GM21723 (cell line): Measurements from ENCODE around the gene POU2F2.
"Not testable (repeated sequence)": the region's sequence is repeated elsewhere in the genome, so short reads cannot be mapped to it uniquely, and the experiment has no call there.

Experiments used
- ATAC-seq: cut with Tn5 transposase; IDR thresholded peaks from one replicate; pipeline ENCODE4 v1.9.1; 2021; ENCODE audit warnings: mild to moderate bottlenecking, moderate library complexity; ENCODE audit not compliant: unreplicated experiment

Gene POU2F2

DNA sequence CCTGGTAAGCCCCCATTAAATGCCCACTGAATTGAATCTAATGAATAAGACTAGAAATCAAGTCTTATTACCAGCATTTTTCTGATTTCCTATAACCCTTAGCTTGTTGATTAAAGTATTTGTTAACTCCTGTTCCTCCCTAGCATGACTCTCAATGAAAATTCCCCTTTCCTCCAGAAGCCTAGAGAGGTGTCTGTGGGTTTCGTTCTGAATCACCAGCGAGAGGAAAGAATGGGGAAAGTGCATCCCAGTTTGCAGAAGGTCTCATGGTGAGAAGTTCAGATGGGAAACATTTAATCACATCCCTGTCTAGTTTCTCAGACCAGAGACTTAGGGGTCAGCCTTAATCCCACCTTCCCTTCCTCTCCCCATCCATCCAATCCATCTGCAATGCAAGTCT is 26.9 kb downstream of the POU2F2 start:
- no peak for ATAC-seq

DNA sequence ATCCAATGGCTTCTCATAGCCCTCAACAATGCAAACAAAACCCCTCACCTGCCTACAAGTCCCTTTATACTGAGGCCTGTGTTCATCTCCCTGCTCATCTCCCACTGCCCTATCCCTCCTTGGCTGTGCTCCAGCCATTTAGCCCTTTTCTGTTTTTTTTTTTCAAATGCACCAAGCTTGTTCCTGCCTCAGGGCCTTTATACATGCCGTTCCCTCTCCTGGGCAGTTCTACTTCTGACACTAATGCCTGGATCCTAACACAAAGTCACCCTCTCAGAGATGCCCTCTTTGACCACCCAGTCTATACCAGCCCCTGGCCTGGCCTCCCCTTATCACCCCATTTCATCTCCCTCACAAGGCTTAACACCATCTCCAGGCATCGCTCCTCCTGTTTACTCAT is 29.4 kb downstream of the POU2F2 start:
- no peak for ATAC-seq

DNA sequence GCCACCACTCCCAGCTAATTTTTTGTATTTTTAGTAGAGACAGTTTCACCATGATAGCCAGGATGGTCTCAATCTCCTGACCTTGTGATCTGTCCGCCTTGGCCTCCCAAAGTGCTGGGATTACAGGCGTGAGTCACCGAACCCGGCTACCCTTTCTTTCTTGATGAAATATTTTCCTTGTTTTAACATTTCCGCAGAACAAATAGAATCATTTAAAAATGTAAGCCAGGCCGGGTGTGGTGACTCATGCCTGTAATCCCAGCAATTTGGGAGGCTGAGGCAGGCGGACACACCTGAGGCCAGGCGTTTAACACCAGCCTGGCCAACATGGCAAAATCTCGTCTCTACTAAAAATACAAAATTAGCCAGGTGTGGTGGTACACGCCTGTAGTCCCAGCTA is 32.0 kb downstream of the POU2F2 start:
- not testable (repeated sequence) for ATAC-seq

DNA sequence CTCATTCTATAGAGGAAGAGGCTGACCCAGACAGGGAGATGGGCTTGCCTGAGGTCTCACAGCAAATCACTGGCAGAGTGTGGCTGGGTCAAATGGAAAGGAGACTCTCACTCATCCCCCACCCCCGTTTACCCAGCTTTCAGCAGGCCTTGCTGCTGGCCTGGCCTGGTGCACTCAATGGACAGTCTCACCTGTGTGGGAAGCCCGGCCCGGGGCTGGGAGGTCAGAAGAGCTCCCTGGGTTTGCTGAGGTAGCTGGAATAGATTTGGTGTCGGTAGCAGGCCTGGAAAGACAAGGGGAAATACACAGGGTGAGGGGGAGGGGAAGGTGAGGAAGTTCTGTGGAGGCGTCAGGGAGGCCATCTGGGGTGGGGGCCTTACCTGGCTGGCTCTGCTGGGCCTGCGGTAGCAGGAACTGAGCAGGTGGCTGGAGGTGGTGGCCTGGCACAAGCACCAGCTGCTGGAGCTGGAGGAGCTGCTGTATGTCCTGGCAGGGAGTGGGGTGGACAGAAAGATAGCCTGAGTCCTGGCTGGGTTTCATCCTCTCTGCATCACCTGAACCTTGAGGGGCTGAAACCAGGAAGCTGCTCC is 32.8 kb downstream of the POU2F2 start:
- ATAC-seq, result no peak

DNA sequence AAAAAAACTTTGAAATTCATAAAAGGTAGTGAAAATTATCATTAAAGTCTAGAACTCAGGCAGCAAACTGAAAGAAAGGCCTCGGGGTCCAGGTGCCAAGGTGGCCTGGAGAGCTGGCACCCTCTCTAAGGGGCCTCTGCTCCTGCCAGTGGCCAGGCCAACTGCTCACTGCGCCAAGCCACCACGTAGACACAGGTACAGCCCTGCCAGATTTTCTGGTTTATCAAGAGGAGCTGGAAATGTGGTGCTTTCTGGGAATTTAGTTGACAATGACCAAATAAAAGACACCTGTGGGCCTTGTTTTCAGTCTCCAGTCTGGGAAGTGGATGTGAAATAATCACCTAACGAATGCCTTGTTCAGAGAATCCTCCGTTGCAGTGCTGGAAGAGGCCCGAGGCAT is 33.5 kb downstream of the POU2F2 start:
- ATAC-seq, result no peak

DNA sequence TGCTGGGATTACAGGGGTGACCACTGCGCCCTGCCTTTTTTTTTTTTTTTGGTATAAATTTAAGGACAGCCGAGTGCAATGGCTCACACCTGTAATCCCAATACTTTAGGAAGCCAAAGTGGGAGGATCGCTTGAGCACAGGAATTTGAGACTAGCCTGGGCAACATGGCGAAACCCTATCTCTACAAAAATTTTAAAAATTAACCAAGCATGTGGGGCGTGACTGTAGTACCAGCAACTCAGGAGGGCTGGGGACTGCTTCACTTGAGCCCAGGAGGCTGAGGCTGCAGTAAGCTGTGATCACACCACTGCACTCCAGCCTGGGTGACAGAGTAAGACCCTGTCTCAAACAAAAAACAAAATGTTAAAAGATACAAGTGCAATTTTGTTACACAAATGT is 34.8 kb downstream of the POU2F2 start:
- no peak for ATAC-seq

DNA sequence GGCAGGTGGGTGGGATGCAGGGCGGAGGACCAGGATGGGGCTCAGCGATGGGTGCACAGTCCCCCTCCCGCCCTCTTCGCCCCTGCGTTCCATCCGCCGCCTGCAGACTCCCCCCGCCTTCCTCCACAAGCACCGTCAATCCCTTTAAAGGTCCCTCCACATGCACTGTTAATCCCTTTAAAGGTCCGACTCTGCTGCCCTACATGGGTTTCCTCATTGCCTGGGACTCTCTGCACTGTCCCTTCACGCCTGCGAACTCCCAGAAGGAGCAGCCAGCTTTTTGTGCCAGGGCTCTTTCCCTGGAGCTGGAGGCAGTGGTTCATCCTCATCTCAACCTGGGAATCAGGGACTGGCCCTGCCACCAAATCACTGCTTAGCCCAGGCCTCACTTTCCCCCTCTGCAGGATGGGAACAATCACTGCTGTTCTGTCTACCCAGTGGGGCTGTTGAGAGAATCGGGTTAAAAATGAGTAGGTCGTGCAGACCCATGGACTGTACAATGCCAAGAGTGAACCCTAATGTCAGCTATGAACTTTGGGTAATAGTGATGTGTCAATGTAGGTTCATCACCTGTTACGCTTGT is 35.9 kb downstream of the POU2F2 start:
- no peak for ATAC-seq

DNA sequence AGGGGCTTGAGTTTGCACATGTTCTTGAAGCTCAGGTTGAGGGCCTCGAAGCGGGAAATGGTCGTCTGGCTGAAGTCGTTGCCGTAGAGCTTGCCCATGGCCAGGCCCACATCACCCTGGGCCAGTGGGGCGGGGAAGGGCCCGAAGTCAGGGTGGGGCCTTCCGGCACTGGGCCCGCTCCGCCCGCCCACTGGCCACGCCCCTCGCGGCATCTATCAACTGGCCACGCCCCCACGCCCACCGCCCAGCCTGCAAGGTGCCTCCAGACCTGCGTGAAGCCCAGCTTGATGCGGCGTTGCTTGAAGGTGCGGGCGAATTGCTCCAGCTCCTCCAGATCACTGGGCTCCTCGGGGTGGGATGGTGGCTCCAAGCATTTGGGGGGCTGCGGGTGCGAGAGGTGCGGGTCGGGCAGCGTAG is 36.4 kb downstream of the POU2F2 start:
- no peak for ATAC-seq

DNA sequence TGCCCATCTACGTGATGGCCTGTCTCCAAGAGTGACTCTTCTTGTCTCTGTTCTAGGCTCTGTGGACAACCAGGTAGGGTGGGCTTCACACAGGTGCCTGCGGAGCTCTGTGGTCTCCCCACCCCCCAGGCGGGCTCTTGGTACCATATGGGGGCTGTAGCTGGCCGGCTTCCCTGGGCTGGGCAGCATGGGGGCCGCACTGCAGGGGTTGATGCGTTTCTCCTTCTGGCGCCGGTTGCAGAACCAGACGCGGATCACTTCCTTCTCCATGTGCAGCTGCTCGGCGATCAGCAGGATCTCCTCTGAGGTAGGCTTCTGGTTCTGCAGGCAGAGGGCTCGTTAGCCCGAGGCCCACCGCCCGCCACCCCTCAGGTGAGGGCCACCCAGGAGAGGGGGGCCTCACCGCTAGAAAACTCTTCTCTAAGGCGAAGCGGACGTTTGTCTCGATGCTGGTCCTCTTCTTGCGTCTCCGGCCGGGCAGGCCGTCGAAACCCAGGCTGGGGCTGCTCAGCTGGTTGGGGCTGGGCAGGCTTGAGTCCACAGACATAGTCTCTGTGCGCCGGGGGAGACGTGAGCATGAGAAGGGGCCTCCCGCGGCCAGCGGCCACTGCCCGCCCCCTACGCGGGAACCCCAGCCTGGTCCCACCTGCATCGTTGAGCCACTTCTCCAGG is 37.0 kb downstream of the POU2F2 start:
- no peak for ATAC-seq

DNA sequence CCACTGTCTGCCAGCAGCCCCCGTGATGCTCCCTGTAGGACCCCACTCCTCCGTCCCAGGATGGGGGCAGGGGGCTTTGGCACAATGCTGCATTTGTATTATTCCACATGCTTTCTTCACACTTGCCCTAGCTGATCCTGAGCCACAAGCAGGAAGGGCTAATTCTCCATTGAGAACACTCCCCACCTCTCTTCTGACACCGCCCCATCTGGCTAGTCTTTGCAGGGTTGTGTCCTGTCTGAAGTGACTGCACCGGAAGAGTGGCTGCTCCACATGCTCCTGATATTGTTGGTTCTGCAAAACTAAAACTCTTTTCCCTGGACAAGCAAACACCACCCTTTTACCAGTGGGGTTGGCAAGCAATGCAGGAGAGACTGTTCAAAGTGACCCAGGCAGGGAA is 38.3 kb downstream of the POU2F2 start:
- no peak for ATAC-seq

DNA sequence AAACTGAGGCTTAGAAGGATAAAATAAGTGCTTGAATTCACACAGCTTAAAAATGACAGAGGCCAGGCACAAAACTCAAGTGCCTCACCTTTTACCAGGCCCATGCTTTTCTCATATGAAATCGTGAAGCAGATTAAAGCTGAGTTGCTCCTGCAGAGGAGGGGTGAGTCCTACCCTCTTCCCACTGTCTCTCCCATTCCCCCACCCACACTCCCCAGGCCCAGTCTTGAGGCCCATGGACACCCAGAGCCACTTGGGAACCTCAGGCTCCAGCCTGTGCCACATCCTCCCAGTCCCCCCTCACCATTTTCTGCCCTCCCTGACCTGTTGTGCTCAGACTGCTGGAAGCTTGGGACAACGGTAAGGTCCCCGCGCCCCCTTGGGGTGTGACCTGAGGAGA is 38.7 kb downstream of the POU2F2 start:
- no peak for ATAC-seq

DNA sequence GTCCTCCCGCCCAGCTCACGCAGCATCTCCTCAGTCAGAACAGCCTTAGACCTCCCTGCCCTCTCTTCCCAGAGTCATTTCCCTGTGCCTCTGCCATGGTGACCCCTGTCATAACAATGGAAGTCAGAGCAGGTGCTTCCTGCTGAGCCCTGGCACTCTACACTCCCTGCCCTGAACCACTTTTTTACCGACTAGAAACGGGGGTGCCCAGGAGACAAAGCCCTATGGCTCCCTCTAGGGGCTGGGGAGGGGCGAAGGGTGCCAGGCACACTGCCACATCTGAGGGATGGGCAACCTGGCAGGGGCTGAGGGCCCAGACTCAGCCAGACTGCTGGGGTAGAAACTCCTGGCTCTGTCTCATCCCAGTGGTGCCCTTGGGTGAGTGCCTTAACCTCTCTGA is 39.9 kb downstream of the POU2F2 start:
- ATAC-seq, result no peak

DNA sequence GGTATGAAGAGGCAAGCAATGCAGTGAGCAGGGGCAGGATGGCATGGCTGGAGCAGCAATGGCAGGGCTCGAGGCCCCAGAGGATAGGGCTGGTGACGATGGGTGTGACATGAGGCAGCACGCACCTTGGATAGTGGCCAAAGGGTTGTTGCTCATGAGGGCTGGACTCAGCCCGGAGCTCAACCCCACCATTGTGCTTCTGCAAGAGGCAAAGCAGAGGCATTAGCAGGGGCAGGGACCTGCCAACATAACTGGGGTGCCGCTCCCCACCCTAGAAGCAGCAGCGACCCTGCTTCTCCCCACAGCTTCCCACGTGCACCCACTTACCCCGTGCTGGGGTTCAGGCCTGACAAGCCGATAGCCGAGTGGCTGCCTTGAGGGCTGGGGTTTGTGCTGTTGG is 40.5 kb downstream of the POU2F2 start:
- no peak for ATAC-seq

DNA sequence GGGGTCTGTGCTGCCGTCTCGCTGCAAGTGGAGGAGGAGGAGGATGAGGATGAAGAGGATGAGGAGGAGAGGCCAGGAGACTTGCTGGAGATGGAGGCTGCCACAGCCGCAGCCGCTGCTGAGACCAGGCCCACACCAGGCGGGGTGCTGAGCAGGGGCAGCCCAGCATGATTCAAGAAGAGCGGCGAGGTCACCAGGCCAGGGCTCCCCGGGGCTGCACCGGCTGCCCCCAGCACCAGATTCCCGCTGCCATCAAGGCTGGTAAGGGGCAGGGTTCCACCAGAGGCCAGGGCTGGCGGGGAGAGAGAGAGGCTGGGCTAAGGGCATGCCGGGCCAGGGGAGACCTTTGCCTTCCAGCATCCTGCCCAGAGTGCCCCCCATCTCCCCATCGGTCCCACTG is 40.9 kb downstream of the POU2F2 start:
- no peak for ATAC-seq

DNA sequence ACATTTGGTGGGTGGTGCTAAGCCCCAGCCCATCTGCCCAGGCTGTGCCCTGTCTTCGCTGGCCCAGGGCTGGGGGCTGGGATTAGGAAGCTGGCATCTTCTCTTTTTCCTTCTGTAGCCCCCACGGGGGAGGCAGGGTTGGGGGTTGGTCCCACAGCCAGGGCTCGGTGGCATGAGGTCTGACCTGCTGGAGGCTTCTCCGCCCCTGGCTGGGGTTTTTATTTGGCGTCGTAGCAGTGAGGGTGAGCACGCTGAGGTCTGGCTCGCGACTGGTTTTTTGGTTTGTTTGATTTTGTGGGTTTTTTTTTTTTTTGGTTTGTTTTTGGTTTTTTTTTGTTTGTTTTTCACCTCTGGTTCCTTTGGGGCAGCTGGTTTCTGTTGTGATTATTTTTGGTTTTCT is 41.6 kb downstream of the POU2F2 start:
- no peak for ATAC-seq

DNA sequence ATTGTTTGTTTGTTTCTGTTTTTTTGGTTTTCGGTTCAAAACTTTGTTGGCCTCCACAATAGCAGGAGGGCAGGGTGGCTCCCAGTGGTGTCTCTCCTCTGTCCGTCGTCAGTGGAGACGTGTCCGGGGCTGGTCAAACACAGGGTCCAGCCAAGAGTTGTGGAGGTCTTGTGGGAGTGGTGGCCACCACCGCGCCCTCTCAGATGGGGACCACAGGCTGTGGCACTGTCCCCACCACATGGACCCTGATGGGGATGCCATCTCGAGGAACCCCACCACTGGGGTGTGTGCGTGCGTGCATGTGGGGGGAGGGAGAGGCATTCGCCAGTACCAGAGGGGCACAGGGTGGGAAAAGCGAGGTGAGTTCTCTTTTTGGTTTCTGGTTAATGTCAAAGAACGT is 42.5 kb downstream of the POU2F2 start:
- ATAC-seq, result no peak

DNA sequence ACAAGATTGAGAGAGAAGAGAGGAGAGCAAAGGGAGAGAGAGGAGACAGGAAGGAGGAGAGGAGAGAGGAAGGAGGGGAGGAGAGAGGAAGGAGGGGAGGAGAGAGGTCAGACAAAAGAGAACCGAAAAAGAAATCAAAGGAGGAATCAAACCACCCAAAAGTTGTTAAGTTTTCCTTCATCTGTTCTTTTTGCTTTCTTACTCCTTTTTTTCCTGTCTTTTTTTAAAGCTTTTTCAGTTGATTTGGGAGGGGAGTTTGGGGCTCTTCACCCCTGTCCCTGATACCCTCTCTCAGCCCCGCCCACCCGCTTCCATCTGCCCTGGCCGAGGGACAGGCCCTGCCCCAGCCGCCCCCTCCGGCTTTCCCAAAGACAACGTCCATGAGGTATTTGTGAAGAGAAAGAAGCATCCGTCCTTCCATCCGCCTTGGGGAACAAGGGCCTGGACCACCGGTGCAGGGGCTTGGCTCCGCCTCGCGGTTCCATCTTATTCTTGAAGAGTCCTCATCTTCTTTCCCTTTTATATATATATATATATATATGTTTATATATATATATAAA is 43.0 kb downstream of the POU2F2 start:
- no peak for ATAC-seq

DNA sequence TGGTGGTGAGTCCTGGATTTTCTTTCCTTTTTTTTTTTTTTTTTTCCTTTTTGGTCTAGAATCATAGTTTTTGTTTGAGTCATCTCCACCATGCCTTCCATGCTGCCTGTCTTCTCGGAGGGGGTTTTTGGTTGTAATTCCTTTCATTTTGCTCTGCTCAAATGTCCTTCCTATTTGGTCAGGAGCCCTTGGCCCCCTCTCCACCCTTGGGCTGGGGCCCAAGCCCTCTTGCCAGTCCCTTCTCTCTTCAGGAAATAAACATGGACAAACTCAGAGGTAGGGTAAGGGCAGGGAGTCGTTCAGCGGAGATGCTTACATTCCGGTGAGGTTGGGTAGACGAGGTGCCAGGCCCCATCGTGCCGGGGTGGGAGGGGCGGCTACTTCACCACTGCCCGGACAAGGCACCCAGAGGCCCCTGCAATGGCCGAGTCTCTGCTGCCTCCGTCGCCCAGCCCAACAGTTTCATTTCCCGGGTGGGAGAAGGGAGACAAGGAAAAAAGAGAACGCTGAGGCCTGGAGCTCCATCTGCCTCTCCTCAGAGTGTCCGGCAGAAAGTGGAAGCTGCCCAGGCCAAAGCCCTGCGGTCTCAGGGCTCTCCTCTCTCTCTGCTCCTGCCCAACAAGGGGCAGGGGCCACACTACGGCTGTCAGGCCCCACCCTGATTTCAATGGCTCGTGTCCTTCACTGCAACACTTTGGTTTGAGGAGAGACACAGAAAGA is 43.6 kb downstream of the POU2F2 start:
- no peak for ATAC-seq

DNA sequence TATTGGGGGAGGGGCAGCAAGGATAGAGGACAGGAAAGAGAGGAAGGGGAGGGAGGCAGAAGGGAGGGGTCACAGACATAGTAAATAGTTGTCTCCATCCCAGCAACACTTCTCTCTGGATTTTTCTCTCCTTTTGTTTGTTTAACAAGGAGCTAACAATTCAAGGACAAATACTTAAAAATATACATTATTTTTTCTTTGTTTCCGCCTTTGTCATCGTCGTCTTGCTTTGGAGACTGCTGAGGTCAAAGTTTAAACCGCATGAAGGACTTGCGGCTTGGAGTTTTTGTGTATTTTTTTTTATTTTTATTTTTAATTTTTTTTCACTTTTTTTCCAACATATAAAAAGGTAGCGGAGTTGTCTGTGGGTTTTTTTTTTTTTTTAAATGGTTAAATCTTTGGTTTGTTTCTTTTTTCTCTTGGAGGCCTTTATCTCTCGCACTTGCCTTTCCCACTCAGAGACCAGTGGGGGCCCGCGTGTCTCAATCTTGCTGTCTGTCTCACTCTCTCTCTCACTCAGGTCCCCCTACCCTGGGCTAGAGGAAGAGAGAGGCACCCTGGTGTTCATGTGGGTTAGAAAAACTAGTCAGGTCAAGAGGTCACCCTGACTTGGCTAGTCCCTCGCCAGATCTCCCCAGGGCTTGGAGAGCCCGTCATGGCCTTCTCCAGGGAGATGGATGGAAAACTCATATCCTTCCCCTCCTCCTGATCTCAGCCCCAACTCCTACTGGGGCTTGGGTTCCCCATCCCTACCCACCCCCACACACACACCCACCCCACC is 45.3 kb downstream of the POU2F2 start:
- ATAC-seq, result no peak

DNA sequence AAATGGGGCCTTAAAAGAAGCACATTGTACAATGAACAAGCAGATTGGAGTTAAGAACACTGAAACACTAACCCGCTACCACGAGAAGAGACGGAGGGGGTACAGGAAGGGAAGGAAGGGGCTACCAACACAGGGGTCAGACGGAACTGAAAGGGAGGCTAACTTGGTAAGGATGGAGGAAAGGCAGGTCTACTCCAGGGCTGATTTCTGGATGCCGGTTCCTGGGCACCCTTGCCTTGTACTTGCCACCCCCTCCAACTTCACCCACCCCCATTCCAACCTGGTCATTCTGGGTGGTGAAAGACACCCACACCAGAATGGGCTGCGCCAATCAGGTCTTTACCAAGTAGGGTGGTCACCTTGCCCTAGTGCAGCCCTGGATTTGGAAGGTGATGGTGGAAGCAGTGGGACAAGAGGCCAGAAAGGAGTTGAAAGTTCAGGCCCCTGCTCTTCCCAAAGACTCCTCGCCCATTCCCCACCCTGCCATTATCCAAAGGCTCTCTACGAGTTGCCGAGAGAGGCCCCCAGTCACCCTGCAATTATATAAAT is 46.0 kb downstream of the POU2F2 start:
- ATAC-seq, result no peak

DNA sequence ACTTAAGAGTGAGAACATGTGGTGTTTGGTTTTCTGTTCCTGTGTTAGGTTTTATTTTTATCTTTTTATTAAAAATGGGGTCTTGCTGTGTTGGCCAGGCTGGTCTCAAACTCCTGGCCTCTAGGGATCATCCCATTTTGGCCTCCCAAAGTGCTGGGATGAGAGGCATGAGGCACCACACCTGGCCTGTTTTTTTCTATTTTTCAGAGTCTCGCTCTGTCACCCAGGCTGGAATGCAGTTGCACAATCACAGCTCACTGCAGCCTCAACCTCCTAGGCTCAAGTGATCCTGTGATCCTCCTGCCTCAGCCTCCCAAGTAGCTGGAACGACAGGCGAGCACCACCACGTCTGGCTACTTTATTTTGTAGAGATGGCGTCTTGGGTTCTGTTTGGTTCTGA is 48.7 kb downstream of the POU2F2 start:
- no peak for ATAC-seq
